Measurements from ENCODE around the gene LGALS7.
"Not testable (repeated sequence)": the region's sequence is repeated elsewhere in the genome, so short reads cannot be mapped to it uniquely, and the experiment has no call there.

DNA sequence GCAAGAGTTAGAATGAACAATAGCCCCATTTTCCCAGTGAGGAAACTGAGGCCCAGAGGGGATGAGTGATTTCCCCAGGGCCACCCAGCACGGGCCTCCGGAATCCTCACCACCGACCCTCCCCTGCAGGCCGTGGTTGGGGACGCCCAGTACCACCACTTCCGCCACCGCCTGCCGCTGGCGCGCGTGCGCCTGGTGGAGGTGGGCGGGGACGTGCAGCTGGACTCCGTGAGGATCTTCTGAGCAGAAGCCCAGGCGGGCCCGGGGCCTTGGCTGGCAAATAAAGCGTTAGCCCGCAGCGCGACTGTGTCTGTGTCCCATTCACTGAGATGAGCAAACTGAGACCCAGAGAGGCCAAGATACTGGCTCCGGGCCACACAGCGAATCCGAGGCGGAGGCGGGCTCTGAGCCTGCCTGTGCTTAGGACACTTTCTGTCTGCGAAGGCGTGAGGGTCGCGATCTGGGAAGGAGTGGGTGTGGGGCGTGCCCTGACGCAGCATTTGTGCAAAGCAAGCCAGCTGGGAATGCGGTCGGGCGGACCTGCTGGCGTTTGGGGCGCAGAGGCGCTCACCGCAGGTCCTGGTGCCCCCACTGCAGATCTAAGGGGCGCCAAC, 18.2 kb upstream of the LGALS7 start:
- not testable (repeated sequence) for TF ChIP-seq EZH2 (IDR thresholded peaks at IDR 0.05; ENCODE audit: insufficient read depth, poor library complexity, severe bottlenecking); EZH2phosphoT487 (IDR thresholded peaks at IDR 0.05; ENCODE audit: insufficient read depth, low read depth)
